Measurements from ENCODE around the gene NRP2. TPM values are rescaled to one million over a fixed set of nuclear protein-coding genes. Genes with fewer than 3 reads are reported as not detected.
A peak's percentile ranks its signal among the peaks of the same experiment; 100 is the strongest.

NRP2 gene
- total RNA-seq, 2 experiments from 2014 or later, result 0.63 to 1.6 TPM

GRCh38 chr2:205771666-205772065 is 89.4 kb downstream of the NRP2 start:
- Mint-ChIP-seq H3K4me3 (no peak overlapping the region), H3K27me3 (peaks cover 12% of the 10 kb centered on the region), H3K36me3 (ENCODE audit: low read depth) (no peaks in the 10 kb centered on the region), H3K27ac (no peak overlapping the region), H3K9me3 (no peaks in the 10 kb centered on the region), H3K4me1 (ENCODE audit: low read depth) (peaks cover 4% of the 10 kb centered on the region)
- no peak for TF ChIP-seq CTCF (IDR thresholded peaks at IDR 0.05)
- CTCF ChIA-PET, result no interaction called here
- POLR2A ChIA-PET, result no interaction called here
- intact Hi-C loops (cut with micrococcal nuclease), result no loop called here
- ATAC-seq (no peak), DNase-seq (no peak)

- Mint-ChIP-seq H3K4me1 (ENCODE audit: low read depth) (peaks cover 4% of the 10 kb centered on the region), H3K36me3 (ENCODE audit: low read depth) (no peaks in the 10 kb centered on the region), H3K9me3 (no peaks in the 10 kb centered on the region), H3K4me3 (no peak overlapping the region), H3K27me3 (peaks cover 11% of the 10 kb centered on the region), H3K27ac (no peak overlapping the region)
- intact Hi-C loops (cut with micrococcal nuclease), result no loop called here
- no peak for TF ChIP-seq CTCF (IDR thresholded peaks at IDR 0.05)
- no peak for ATAC-seq
- DNase-seq, result no peak
- POLR2A ChIA-PET, result no interaction called here
- CTCF ChIA-PET, result interaction anchor here (1.2 to 3.9 kb wide), 2 partner anchors 41 to 113 kb away, joined by 4 to 20 read pairs; no protein-coding TSS in a partner anchor
These were observed 90.7 kb downstream of the NRP2 start for GRCh38 chr2:205772983-205773382.

GRCh38 chr2:205773989-205774388 is 91.7 kb downstream of the NRP2 start:
- H3K4me3 Mint-ChIP-seq, result no peak overlapping the region
- intact Hi-C loops (cut with micrococcal nuclease), result no loop called here
- H3K36me3 Mint-ChIP-seq (ENCODE audit: low read depth), result no peaks in the 10 kb centered on the region
- DNase-seq (no peak), ATAC-seq (no peak)
- TF ChIP-seq CTCF (IDR thresholded peaks at IDR 0.05), result no peak
- CTCF ChIA-PET, result interaction anchor here (0.8 to 3.9 kb wide), 4 partner anchors 35 to 171 kb away, joined by 3 to 20 read pairs (median 4); no protein-coding TSS in a partner anchor
- peaks cover 11% of the 10 kb centered on the region for H3K27me3 Mint-ChIP-seq
- H3K9me3 Mint-ChIP-seq, result no peaks in the 10 kb centered on the region
- no peak overlapping the region for H3K27ac Mint-ChIP-seq
- H3K4me1 Mint-ChIP-seq (ENCODE audit: low read depth), result peaks cover 4% of the 10 kb centered on the region
- POLR2A ChIA-PET, result interaction anchor here (0.6 kb wide), 1 partner anchor 1291 kb away, joined by 4 read pairs; no protein-coding TSS in a partner anchor

GRCh38 chr2:205775097-205775877 is 93.0 kb downstream of the NRP2 start:
- H3K4me3 Mint-ChIP-seq, result no peak overlapping the region
- H3K27ac Mint-ChIP-seq, result no peak overlapping the region
- ChIA-PET POLR2A (no interaction called here), CTCF (interaction anchor here (0.9 to 3.9 kb wide), 9 partner anchors 24 to 169 kb away, joined by 3 to 20 read pairs (median 5); no protein-coding TSS in a partner anchor)
- no peak for ATAC-seq
- no peaks in the 10 kb centered on the region for H3K36me3 Mint-ChIP-seq (ENCODE audit: low read depth)
- peaks cover 11% of the 10 kb centered on the region for H3K27me3 Mint-ChIP-seq
- H3K9me3 Mint-ChIP-seq, result no peaks in the 10 kb centered on the region
- intact Hi-C loops (cut with micrococcal nuclease), result loop anchor here (5.0 kb wide), 2 partner anchors 37 to 172 kb away; no protein-coding TSS in a partner anchor
- TF ChIP-seq CTCF (IDR thresholded peaks at IDR 0.05), result no peak
- H3K4me1 Mint-ChIP-seq (ENCODE audit: low read depth), result no peaks in the 10 kb centered on the region
- DNase-seq, result no peak

GRCh38 chr2:205776139-205776538 is 93.8 kb downstream of the NRP2 start:
- intact Hi-C loops (cut with micrococcal nuclease), result loop anchor here (5.0 kb wide), 2 partner anchors 36 to 171 kb away; no protein-coding TSS in a partner anchor
- POLR2A ChIA-PET, result no interaction called here
- H3K27me3 Mint-ChIP-seq, result peaks cover 11% of the 10 kb centered on the region

More at GRCh38 chr2:205776139-205776538, 93.8 kb downstream of the NRP2 start:
- no peak for ATAC-seq
- TF ChIP-seq CTCF (IDR thresholded peaks at IDR 0.05), result peak; percentile 56
- Mint-ChIP-seq H3K36me3 (ENCODE audit: low read depth) (no peaks in the 10 kb centered on the region), H3K27ac (no peak overlapping the region), H3K4me3 (no peak overlapping the region), H3K9me3 (no peaks in the 10 kb centered on the region), H3K4me1 (ENCODE audit: low read depth) (peaks cover 6% of the 10 kb centered on the region)
- CTCF ChIA-PET, result interaction anchor here (1.0 to 3.9 kb wide), 10 partner anchors 8 to 172 kb away, joined by 3 to 20 read pairs (median 5); no protein-coding TSS in a partner anchor
- peak; percentile 68 for DNase-seq
